ENCODE data around the gene TBPL2.
"Not testable (repeated sequence)": the region's sequence is repeated elsewhere in the genome, so short reads cannot be mapped to it uniquely, and the experiment has no call there.

TBPL2 gene

DNA sequence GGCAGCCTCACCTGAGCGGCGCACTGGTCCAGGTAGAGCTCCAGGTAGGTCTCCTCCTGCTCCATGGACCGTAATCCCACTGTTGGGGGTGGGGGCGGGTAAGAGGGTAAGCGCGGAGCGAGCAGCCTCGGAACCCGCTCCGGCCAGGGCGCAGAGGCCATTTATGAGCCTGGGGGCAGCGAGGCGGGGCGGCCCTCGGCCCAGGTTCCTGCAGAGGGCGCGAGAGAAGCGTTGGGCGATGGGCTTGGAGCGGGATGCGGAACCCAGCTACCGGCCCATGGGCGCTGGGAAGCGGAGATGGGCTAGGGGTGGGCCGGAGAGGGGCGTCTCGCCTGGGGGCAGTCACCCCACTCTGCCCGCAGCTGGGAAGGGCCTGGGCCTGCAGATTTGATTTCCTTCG, at the start of gene TBPL2:
TSS of gene TBPL2 (minus strand) at position 232 of the 400 bp plus-strand sequence. CDS start at position 65, 167 bp downstream.
- no peak for DNase-seq (ENCODE audit: low spot score)

DNA sequence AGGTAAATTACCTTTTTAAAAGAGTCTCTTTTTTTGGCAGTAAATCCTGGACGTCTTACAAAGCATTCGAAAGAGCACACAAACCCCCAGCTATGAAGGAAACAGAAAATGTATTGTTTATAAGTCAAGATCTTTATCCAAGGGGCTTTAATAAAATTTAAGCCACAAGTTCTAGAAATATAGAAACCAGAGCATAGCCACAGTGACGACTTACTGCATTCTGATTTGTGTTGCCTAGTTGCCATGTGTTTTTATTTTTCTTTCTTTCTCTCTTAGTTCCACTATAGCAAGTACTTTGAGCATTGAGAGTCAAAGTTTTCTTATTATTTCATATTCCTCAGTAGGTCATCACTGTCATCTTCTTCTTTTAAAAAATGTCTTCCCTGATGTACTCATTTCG, 47.8 kb upstream of the TBPL2 start:
- DNase-seq (ENCODE audit: low spot score), result no peak

GRCh38 chr14:55482936-55483605, 42.7 kb upstream of the TBPL2 start:
- no peak for DNase-seq (ENCODE audit: low spot score)

DNA sequence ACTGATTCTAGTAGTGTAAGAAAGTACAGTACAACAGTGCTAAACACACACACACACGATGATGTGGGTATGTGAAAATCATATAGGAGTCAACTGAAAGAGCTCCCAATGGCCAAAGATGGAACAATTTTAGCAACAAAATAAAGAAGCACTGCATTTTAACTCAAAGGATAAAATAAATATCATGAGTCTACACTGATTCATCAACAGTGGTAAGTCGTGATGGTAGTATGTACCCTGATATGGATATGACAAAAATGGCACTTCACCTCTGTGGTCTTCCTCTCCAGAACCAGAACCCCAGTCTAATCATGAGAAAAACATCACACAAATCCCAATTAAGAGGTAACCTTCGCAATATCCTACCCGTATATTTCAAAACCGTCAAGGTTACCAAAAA, 41.4 kb upstream of the TBPL2 start:
- no peak for DNase-seq (ENCODE audit: low spot score)

- DNase-seq (ENCODE audit: low spot score), result no peak
Observed at GRCh38 chr14:55477680-55478079, 37.3 kb upstream of the TBPL2 start.

DNA sequence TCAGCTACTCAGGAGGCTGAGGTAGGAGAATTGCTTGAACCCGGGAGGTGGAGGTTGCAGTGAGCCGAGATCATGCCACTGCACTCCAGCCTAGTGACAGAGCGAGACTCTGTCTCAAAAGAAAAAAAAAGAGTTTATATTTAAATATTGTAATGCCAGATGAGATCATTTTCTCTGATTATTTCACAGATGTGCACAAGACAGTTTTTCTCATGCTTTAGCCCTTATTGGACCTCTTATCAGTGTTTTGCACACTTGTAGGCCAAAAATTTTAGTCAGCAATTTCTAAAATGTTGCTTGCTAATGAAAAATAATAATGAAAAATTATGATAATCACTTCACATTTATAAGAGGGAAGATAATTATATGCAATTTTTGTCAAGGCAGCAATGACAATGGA, 36.0 kb upstream of the TBPL2 start:
- not testable (repeated sequence) for DNase-seq (ENCODE audit: low spot score)

DNA sequence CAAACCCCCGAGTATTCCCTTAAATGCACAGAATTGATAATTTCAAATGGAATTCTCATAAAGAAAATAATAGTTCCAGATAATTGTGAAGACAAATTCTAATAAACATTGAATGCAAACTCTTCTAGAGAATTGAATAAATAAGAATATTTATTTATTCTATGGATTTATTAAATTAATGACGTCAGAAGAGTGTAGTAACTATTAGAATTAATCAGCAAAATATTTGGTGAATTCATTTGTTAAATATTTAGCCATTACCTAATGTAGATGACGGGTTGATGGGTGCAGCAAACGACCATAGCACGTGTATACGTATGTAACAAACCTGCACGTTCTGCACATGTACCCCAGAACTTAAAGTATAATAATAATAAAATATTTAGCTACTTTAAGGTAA, 33.4 kb upstream of the TBPL2 start:
- no peak for DNase-seq (ENCODE audit: low spot score)

GRCh38 chr14:55470025-55470424, 29.6 kb upstream of the TBPL2 start:
- DNase-seq (ENCODE audit: low spot score), result no peak

DNA sequence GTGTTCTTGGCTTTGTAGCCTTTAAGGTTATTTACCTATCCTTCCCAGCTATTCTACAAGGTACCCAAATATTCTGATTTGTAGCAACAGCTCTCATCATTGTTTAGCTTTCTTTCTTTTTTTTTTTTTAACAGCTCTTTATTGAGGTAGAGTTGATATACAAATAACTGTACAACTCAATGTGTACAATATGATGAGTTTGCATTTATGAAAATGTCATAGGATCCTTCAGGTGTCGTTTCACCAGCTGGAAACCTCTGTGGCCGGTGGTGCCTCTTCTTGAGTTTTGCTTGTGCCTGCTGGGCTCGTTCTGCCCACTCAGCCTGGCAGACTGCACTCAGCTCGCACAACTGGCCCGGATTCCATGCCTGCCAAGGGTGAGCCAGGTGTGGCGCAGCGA, 26.9 kb upstream of the TBPL2 start:
- DNase-seq (ENCODE audit: low spot score), result no peak

GRCh38 chr14:55458800-55459515, 18.5 kb upstream of the TBPL2 start:
- DNase-seq (ENCODE audit: low spot score), result no peak

GRCh38 chr14:55457496-55457895, 17.1 kb upstream of the TBPL2 start:
- DNase-seq (ENCODE audit: low spot score), result no peak

GRCh38 chr14:55456411-55456810, 16.0 kb upstream of the TBPL2 start:
- not testable (repeated sequence) for DNase-seq (ENCODE audit: low spot score)

- DNase-seq (ENCODE audit: low spot score), result no peak
Observed at GRCh38 chr14:55454264-55455002, 14.0 kb upstream of the TBPL2 start.

DNA sequence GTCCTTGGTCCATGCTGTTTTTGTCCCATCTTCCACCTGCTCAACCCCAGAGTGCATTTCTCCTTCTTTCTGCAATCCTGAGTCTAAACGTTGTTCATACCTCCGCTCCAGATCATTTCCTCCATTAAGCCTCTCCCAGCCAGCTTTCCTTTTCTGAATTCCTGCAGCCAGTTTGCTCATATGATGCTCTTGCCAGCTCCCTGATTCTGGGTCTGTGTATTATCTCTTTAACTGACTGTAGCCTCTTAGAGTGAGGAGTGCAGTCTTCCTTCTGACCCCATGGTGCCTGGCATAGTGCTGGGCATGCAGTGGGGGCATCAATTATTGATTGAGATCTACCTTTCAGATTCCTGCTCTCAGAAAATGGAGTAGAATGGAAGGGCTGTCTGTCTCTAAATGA, 11.5 kb upstream of the TBPL2 start:
- no peak for DNase-seq (ENCODE audit: low spot score)

DNA sequence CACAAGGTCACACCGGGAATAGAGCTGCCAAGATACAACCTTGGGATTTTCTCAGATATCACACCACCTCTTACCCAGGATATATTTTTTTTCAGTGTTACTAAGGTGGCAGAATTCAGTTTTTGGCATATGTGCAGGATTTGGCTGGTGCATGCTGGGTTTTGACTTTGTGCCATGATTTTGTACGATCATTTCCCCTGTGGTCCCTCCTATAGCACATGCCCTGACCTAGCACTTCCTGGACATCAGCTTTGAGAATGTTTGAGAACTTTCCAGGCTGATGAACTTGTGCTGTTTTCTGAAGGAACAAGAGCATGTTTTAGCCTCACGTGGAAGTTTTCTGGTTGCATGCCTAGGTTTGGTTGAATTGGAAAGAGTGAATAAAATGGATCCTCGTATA, 11.0 kb upstream of the TBPL2 start:
- DNase-seq (ENCODE audit: low spot score), result no peak

DNA sequence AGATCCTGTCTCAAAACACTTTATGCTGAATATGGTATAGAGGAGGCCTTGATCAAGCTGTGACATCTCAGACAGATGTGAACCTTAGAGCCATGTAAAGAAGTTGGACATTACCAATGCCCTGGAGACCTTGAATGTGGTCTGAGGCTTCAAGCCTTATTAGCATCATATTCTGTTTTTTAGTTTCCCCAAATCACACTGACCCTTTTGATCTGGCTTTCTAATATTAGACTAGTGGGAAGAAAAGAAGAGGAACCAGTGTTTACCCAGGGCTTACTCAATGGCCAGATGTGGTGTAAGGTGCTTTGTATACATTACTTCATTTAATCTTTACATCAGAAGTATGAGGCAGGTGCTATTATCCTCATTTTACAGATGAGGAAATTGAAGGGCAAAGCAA, 10.6 kb upstream of the TBPL2 start:
- DNase-seq (ENCODE audit: low spot score), result no peak

GRCh38 chr14:55450539-55450938, 10.1 kb upstream of the TBPL2 start:
- DNase-seq (ENCODE audit: low spot score), result no peak

- no peak for DNase-seq (ENCODE audit: low spot score)
Observed at GRCh38 chr14:55450124-55450523, 9.7 kb upstream of the TBPL2 start.

GRCh38 chr14:55449116-55449515, 8.7 kb upstream of the TBPL2 start:
- DNase-seq (ENCODE audit: low spot score), result no peak

DNA sequence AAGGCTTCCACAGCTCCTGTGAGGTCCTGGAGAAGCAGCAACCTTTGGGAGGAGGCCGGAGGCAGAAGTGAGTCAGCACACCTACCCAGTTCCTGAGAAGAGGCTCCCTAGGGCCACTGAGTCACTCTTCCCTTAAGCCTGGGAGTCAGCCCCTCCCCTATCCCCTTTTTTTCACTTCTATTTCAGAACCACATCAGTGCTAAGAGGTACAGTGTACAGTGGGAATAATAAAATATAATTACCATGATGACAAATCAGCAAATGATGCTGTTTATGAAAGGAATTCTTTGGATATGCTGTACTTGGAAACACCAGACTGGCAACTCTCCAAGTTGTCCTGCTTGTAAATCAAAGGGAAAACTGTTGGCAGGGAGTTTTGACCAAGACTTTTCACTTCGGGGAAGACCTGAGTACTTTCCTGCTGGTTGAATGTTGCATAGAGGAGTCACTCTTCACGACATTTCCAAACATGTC, 7.8 kb upstream of the TBPL2 start:
- no peak for DNase-seq (ENCODE audit: low spot score)

GRCh38 chr14:55446833-55447232, 6.4 kb upstream of the TBPL2 start:
- DNase-seq (ENCODE audit: low spot score), result no peak

DNA sequence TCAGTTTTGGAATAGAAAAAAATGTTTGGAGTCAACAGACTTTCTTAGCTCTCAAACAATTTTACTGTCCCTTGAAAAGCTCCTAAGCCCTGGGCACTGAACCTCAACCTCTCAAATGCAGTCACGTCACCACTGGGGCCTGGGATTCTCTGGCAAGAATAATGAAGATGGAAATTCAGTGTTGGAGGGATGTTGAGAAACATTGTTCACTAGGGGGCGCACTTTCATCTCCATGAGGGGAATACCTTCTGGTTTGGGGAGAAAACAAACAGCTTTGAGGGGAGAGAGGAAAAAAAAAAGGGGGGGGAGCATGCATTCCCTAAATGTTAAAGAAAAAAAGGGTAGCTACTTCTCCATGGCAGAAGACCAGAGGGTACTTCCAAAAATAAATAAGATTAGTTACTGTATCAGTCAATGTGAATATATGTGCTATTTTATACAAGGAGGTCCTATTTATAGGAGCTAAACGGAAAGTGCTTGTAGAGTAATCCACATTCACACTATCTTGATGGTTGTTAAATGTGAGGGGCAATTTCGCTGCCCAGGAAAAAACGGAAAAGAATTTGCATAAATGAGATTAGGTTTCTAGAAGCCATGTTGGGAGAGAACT, 5.8 kb upstream of the TBPL2 start:
- DNase-seq (ENCODE audit: low spot score), result peak; percentile 48

- DNase-seq (ENCODE audit: low spot score), result no peak
Observed at GRCh38 chr14:55441286-55441685, 870 bp upstream of the TBPL2 start.

All from germinal center (tissue), 1 donor.